Measurements from ENCODE around the gene PHLDA2. TPM values are rescaled to one million over a fixed set of nuclear protein-coding genes. Genes with fewer than 3 reads are reported as not detected.

Gene PHLDA2
- total and polyA plus RNA-seq, 2 donors (not counting 3 experiments of a cell fraction or from before 2014, with no cell fraction given): 38.5 to 44.5 TPM

- POLR2A ChIA-PET: interaction anchor here (0.6 kb wide), 1 partner anchor 21 kb away, joined by 5 read pairs; no protein-coding TSS in a partner anchor
- Histone ChIP-seq H3K4me2 (ENCODE audit: insufficient read depth, low read length) (no peak overlapping the region), H3K27ac (ENCODE audit: insufficient read depth, low read depth, low read length) (no peak overlapping the region), H3K9me3 (replicated peaks; ENCODE audit: control insufficient read depth, insufficient read depth, low read length) (no peaks in the 10 kb centered on the region), H3K9ac (replicated peaks; ENCODE audit: extremely low read depth, insufficient read depth, low read length) (no peak overlapping the region), H3K27me3 (ENCODE audit: control insufficient read depth in 2 of 2, insufficient read depth in 2 of 2, low read length in 2 of 2) (peaks cover 3 to 4% of the 10 kb centered on the region in 2 experiments), H3K36me3 (ENCODE audit: control insufficient read depth in 2 of 2, extremely low read depth in 1 of 2, insufficient read depth in 2 of 2, low read length in 2 of 2) (no peaks in the 10 kb centered on the region), H3K79me2 (ENCODE audit: control insufficient read depth, insufficient read depth, low read length) (no peaks in the 10 kb centered on the region), H4K20me1 (replicated peaks; ENCODE audit: control insufficient read depth, extremely low read depth, insufficient read depth, low read length) (no peaks in the 10 kb centered on the region), H3K9me1 (replicated peaks; ENCODE audit: control insufficient read depth, extremely low read depth, insufficient read depth, low read length) (no peaks in the 10 kb centered on the region), H3K4me1 (ENCODE audit: control insufficient read depth, extremely low read depth, insufficient read depth, low read length) (no peaks in the 10 kb centered on the region), H2AFZ (ENCODE audit: low read depth, low read length) (no peak overlapping the region), H3K4me3 (replicated peaks in 1 of 3; ENCODE audit: insufficient read depth in 1 of 3, low read depth in 1 of 3, low read length in 3 of 3) (no peak overlapping the region)
- CTCF ChIA-PET: no interaction called here
- DNase-seq (ENCODE audit: low read depth, low spot score): no peak
- no peak for TF ChIP-seq JUN (IDR thresholded peaks at IDR 0.05; ENCODE audit: borderline replicate concordance, insufficient read depth, insufficient read length, low read depth)
- TF ChIP-seq MAX (IDR thresholded peaks at IDR 0.05; ENCODE audit: insufficient read depth, insufficient read length): no peak
- TF ChIP-seq EZH2 (IDR thresholded peaks at IDR 0.05; ENCODE audit: borderline replicate concordance, low read depth, low read length, severe bottlenecking): no peak
- TF ChIP-seq POLR2A (IDR thresholded peaks at IDR 0.05; ENCODE audit: low read depth, low read length): no peak
- no peak for TF ChIP-seq FOS (IDR thresholded peaks at IDR 0.05; ENCODE audit: borderline replicate concordance, insufficient read depth, low read length)
- TF ChIP-seq MYC (IDR thresholded peaks at IDR 0.05; ENCODE audit: low read depth, low read length): no peak
- no peak for TF ChIP-seq GATA2 (IDR thresholded peaks at IDR 0.05; ENCODE audit: insufficient read depth, insufficient read length, low read depth, low read length)
- no peak for TF ChIP-seq CTCF (IDR thresholded peaks at IDR 0.05; ENCODE audit: extremely low read depth in 1 of 2, insufficient read depth in 1 of 2, low read depth in 1 of 2, low read length in 2 of 2)
- no peak for TF ChIP-seq POLR2AphosphoS5 (IDR thresholded peaks at IDR 0.05; ENCODE audit: insufficient read depth, low read depth, low read length)
- intact Hi-C loops (cut with micrococcal nuclease): no loop called here
- BruUV-seq (replicated peaks): no TSS peak
- FAIRE-seq: no peak
- dilution Hi-C loops (cut with MboI; ENCODE audit: extremely low pct_ligation_motif_present, low sequenced_read_pairs): no loop called here
Measured at GRCh38 chr11:2913776-2914175, 15.4 kb downstream of the PHLDA2 start.

Measured in endothelial cell of umbilical vein (primary cell).